HG02763 (cell line): ENCODE data around the gene SLC9C2.
"Not testable (repeated sequence)": the region's sequence is repeated elsewhere in the genome, so short reads cannot be mapped to it uniquely, and the experiment has no call there.

ENCODE experiments used
- ATAC-seq: cut with Tn5 transposase; IDR thresholded peaks from one replicate; pipeline ENCODE4 v1.9.1; 2021; ENCODE audit warnings: mild to moderate bottlenecking, moderate library complexity; ENCODE audit not compliant: unreplicated experiment

SLC9C2 gene

GRCh38 chr1:173462666-173463065, 140.2 kb downstream of the SLC9C2 start:
- ATAC-seq: not testable (repeated sequence)

GRCh38 chr1:173459885-173460284, 143.0 kb downstream of the SLC9C2 start:
- no peak for ATAC-seq

GRCh38 chr1:173454966-173455524, 147.8 kb downstream of the SLC9C2 start:
- ATAC-seq: no peak

- no peak for ATAC-seq
Measured at GRCh38 chr1:173453982-173454381, 148.9 kb downstream of the SLC9C2 start.

GRCh38 chr1:173451981-173452380, 150.9 kb downstream of the SLC9C2 start:
- no peak for ATAC-seq
